OCI-LY3 (cell line): ENCODE data around the gene ZBED5.

ENCODE experiments used
- CTCF ChIP-seq: fragments of 200-600, 300-600 bp; sonication (generic); IDR thresholded peaks from 2 replicates; pipeline ENCODE4 v1.5.1; 2014; ENCODE audit warnings: antibody characterized with exemption, low read length, low read depth
- EZH2phosphoT487 ChIP-seq: fragments of 200-600 bp; shearing (Covaris generic); IDR thresholded peaks from 2 replicates; pipeline ENCODE4 v1.6.1; 2018; ENCODE audit warnings: antibody characterized with exemption, mixed run types, low read depth

GRCh38 chr11:10898003-10898762 is 40.3 kb upstream of the ZBED5 start:
- TF ChIP-seq CTCF, result no peak
- TF ChIP-seq EZH2phosphoT487, result no peak
